HUES64 (cell line): ENCODE data around the gene CD207.

Experiments
- H3K27ac ChIP-seq: 2 replicates; pipeline ENCODE4 v1.7.0; 2013; ENCODE audit warnings: low read depth, low read length, inconsistent platforms
- H3K27me3 ChIP-seq: 2 replicates; pipeline ENCODE4 v1.6.1; 2013; ENCODE audit warnings: mild to moderate bottlenecking, low read length; ENCODE audit not compliant: insufficient read depth
- H3K36me3 ChIP-seq: 2 replicates; pipeline ENCODE4 v1.6.1; 2013; ENCODE audit warnings: mild to moderate bottlenecking, low read length; ENCODE audit not compliant: insufficient read depth
- H3K4me1 ChIP-seq: 2 replicates; pipeline ENCODE4 v1.6.1; 2013; ENCODE audit warnings: mild to moderate bottlenecking, low read length, moderate library complexity; ENCODE audit not compliant: insufficient read depth
- H3K4me3 ChIP-seq: 2 replicates; pipeline ENCODE4 v1.5.1; 2013; ENCODE audit warnings: mild to moderate bottlenecking, low read length, moderate library complexity
- H3K9ac ChIP-seq: 2 replicates; pipeline ENCODE4 v1.6.1; 2013; ENCODE audit warnings: mild to moderate bottlenecking, low read depth, low read length
- H3K9me3 ChIP-seq: 2 replicates; pipeline ENCODE4 v1.6.1; 2013; ENCODE audit warnings: low read depth, low read length; ENCODE audit not compliant: insufficient read depth
- WGBS: fragments of 150-250, 120-280 bp; methylation state at CpG from one replicate; pipeline ENCODE4 v1.1.7; 2013; ENCODE audit warnings: missing lambda C conversion rate; 5-methylcytosine and 5-hydroxymethylcytosine counted together

CD207 gene

DNA sequence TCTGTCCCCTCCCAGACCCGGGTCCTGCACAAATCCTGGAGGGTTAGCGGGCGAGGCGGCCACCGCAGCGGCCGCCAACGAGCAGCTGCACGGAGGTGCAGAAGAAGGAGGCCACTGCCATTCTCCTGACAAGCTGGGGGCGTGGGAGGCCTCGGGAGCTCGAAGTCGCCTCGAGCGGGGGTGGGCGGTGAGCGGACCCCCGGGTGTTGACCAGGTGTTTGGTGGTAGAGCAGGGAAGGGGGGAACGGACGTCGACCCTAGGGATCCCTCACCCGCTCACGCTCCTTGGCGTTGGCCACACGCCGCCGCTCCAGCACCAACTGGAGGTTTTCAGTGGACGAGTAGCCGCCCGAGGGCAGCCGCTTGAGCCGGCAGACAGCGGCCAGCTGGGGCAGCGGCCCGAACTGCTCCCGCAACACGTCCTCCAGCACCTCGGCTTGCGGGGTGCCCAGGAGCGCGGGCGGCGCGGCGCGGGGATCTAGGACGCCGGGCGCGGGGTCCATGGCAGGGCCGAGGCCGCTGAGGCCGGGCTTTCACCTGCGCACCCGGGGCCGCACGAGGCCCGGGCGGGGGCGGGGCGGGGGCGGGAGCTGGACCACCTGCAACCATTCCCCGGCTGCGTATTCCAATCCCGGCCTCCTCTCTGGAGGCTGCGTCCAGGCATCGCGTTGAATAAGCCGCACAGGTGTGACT, 45.3 kb downstream of the CD207 start, which contains the start of gene FIGLA:
Gene FIGLA (minus strand): TSS at position 508 of the 693 bp plus-strand sequence. CDS start 5 bp downstream, at position 503.
- 2% methylated on average over 69 of the region's 69 CpGs for WGBS
- H3K4me1 ChIP-seq: peaks cover 3% of the 10 kb centered on the region; the same call in 1 of the 2 replicates
- H3K9me3 ChIP-seq: no peaks in the 10 kb centered on the region
- no peaks in the 10 kb centered on the region for H3K36me3 ChIP-seq
- H3K27me3 ChIP-seq: peaks cover 88% of the 10 kb centered on the region
- no peak within 1 kb of the TSS for H3K9ac ChIP-seq
- H3K27ac ChIP-seq: no peak within 1 kb of the TSS
- H3K4me3 ChIP-seq: peak within 1 kb of the TSS; percentile 40

DNA sequence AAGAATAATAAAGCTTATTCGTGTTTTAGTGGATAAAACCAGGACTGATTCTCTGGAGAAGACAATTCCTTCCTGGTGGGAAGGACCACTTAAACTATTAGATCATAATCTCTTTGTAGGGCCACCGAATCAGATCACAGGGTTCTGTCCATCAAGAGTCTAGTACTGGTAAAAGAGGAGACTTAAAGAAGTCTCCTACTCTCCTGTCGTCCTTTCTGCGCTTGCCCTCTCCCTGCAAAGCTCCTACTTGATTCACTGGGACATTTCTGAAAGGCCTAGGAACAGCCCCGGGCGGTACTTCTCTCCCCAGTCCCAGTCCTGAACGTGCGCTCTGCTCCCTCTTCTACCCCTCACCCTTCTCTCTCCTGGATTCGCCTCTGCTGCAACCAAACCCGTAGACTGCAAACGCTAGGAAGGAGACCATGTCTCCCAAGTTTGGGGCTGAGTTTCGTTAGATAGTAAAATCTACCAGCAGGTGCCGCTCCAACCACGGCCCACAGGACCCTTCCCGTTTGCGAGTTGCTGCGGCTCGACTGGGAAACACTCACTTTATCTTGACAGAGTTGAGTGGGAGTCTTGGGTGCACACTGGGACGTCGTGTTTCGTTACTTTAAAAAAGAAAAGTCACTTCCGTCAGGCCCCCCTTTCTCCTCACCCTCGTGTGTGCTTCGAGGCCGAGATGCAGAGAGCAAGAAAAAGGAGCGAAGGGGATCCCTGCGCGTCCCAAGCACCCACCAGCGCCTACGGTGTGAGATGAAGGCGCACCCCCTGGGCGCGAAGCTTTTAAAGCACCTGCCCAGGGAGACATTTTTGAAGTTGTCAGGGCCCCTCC, 46.1 kb downstream of the CD207 start:
- Histone ChIP-seq H3K9me3 (no peaks in the 10 kb centered on the region), H3K4me3 (peak overlapping the region; percentile 40), H3K4me1 (peaks cover 5% of the 10 kb centered on the region; the same call in 1 of the 2 replicates), H3K27me3 (peaks cover 82% of the 10 kb centered on the region), H3K36me3 (no peaks in the 10 kb centered on the region), H3K9ac (no peak overlapping the region), H3K27ac (no peak overlapping the region)
- 6% methylated on average over 32 of the region's 33 CpGs for WGBS

GRCh38 chr2:70785137-70785911, 50.3 kb downstream of the CD207 start:
- peaks cover 40% of the 10 kb centered on the region for H3K27me3 ChIP-seq
- H3K27ac ChIP-seq: no peak overlapping the region
- peaks cover 5% of the 10 kb centered on the region; the same call in 1 of the 2 replicates for H3K4me1 ChIP-seq
- H3K4me3 ChIP-seq: no peak overlapping the region
- H3K9me3 ChIP-seq: no peaks in the 10 kb centered on the region
- 25% methylated on average over 6 of the region's 7 CpGs for WGBS
- no peaks in the 10 kb centered on the region for H3K36me3 ChIP-seq
- no peak overlapping the region for H3K9ac ChIP-seq

- peaks cover 4% of the 10 kb centered on the region; the same call in 1 of the 2 replicates for H3K4me1 ChIP-seq
- H3K27ac ChIP-seq: no peak overlapping the region
- WGBS: 93% methylated on average over 2 of the region's 2 CpGs
- no peaks in the 10 kb centered on the region for H3K36me3 ChIP-seq
- H3K9ac ChIP-seq: no peak overlapping the region
- H3K9me3 ChIP-seq: no peaks in the 10 kb centered on the region
- peaks cover 30% of the 10 kb centered on the region for H3K27me3 ChIP-seq
- H3K4me3 ChIP-seq: no peak overlapping the region
These were observed 51.3 kb downstream of the CD207 start for GRCh38 chr2:70784320-70784719.
